Neural cell (in vitro differentiated cells): Measurements from ENCODE around the gene ENPP7. TPM values are rescaled to one million over a fixed set of nuclear protein-coding genes. Genes with fewer than 3 reads are reported as not detected.

Experiments used
- H2AFZ ChIP-seq: fragments of 200-600, 300-800 bp; sonication (generic), shearing (Covaris generic); 2 replicates; pipeline ENCODE4 v1.6.0; 2014; ENCODE audit warnings: low read depth, mild to moderate bottlenecking, antibody characterized with exemption, low read length, moderate library complexity
- H3F3A ChIP-seq: fragments of 200-600 bp; shearing (Covaris generic); 2 replicates; pipeline ENCODE4 v1.6.1; 2016; ENCODE audit warnings: mild to moderate bottlenecking, moderate library complexity, mixed read lengths, antibody characterized with exemption, low read length; ENCODE audit not compliant: insufficient read depth, poor library complexity, severe bottlenecking
- H3K27ac ChIP-seq: fragments of 200-600, 300-800 bp; sonication (generic), shearing (Covaris generic); 2 replicates; pipeline ENCODE4 v1.5.1; 2014; ENCODE audit warnings: mild to moderate bottlenecking, low read length, moderate library complexity
- H3K27me3 ChIP-seq: fragments of 300-800, 200-600 bp; sonication (generic), shearing (Covaris generic); 2 replicates; pipeline ENCODE4 v1.6.0; 2014; ENCODE audit warnings: mild to moderate bottlenecking, low read depth, low read length, moderate library complexity; ENCODE audit not compliant: insufficient read depth
- H3K36me3 ChIP-seq: fragments of 300-800, 200-600 bp; sonication (generic), shearing (Covaris generic); 2 replicates; pipeline ENCODE4 v1.5.1; 2014; ENCODE audit warnings: mild to moderate bottlenecking, antibody characterized with exemption, low read length, moderate library complexity; ENCODE audit not compliant: insufficient read depth
- H3K4me2 ChIP-seq: fragments of 300-800, 200-600 bp; sonication (generic), shearing (Covaris generic); 2 replicates; pipeline ENCODE4 v1.6.0; 2014; ENCODE audit warnings: mild to moderate bottlenecking, low read length
- H3K4me3 ChIP-seq: fragments of 300-800, 200-600 bp; sonication (generic), shearing (Covaris generic); 2 replicates; pipeline ENCODE4 v1.5.1; 2014; ENCODE audit warnings: mild to moderate bottlenecking, low read length, moderate library complexity
- H3K79me2 ChIP-seq: fragments of 200-600 bp; shearing (Covaris generic); replicated peaks from 2 replicates; pipeline ENCODE4 v1.6.0; 2014; ENCODE audit warnings: mild to moderate bottlenecking, low read length, moderate library complexity; ENCODE audit not compliant: insufficient read depth
- H3K9ac ChIP-seq: fragments of 300-800, 200-600 bp; sonication (generic), shearing (Covaris generic); 2 replicates; pipeline ENCODE4 v1.6.1; 2016; ENCODE audit warnings: mild to moderate bottlenecking, low read length, mixed read lengths
- H3K9me2 ChIP-seq: fragments of 200-600 bp; shearing (Covaris generic); 2 replicates; pipeline ENCODE4 v1.6.1; 2016; ENCODE audit warnings: mild to moderate bottlenecking, low read length, mixed read lengths; ENCODE audit not compliant: insufficient read depth
- H3K9me3 ChIP-seq: fragments of 200-600, 300-800 bp; sonication (generic), shearing (Covaris generic); 2 replicates; pipeline ENCODE4 v1.6.1; 2016; ENCODE audit warnings: mild to moderate bottlenecking, mixed run types, low read length, moderate library complexity, mixed read lengths
- H4K20me1 ChIP-seq: fragments of 200-600 bp; shearing (Covaris generic); 2 replicates; pipeline ENCODE4 v1.6.1; 2016; ENCODE audit warnings: mild to moderate bottlenecking, mixed run types; ENCODE audit not compliant: insufficient read depth
- CTCF ChIP-seq: fragments of 450-650 bp; IDR thresholded peaks from 2 replicates; pipeline ENCODE4 v1.5.1; 2014; ENCODE audit warnings: antibody characterized with exemption, mild to moderate bottlenecking, moderate library complexity; ENCODE audit not compliant: poor library complexity, severe bottlenecking
- EP300 ChIP-seq: fragments of 450-650 bp; conservative IDR thresholded peaks from 2 replicates; pipeline ENCODE4 v1.6.1; 2014; ENCODE audit warnings: antibody characterized with exemption, mild to moderate bottlenecking, moderate library complexity; ENCODE audit not compliant: poor library complexity, severe bottlenecking
- EZH2 ChIP-seq: fragments of 200-600, 300-800 bp; shearing (Covaris generic), sonication (generic); IDR thresholded peaks from 2 replicates; pipeline ENCODE4 v1.6.1; 2014; ENCODE audit warnings: antibody characterized with exemption, low read length, borderline replicate concordance, mild to moderate bottlenecking; ENCODE audit not compliant: insufficient read depth, poor library complexity, severe bottlenecking
- MXI1 ChIP-seq: fragments of 450-650 bp; conservative IDR thresholded peaks from 2 replicates; pipeline ENCODE4 v1.6.1; 2014; ENCODE audit warnings: antibody characterized with exemption, mild to moderate bottlenecking; ENCODE audit not compliant: poor library complexity, severe bottlenecking
- POLR2AphosphoS5 ChIP-seq: IDR thresholded peaks from 2 replicates; pipeline ENCODE4 v1.6.1; 2012
- RAD21 ChIP-seq: fragments of 450-650 bp; conservative IDR thresholded peaks from 2 replicates; pipeline ENCODE4 v1.6.1; 2014; ENCODE audit warnings: antibody characterized with exemption, mild to moderate bottlenecking, moderate library complexity
- REST ChIP-seq: IDR thresholded peaks from 2 replicates; pipeline ENCODE4 v1.6.1; 2012; ENCODE audit warnings: borderline replicate concordance
- SMC3 ChIP-seq: fragments of 450-650 bp; conservative IDR thresholded peaks from 2 replicates; pipeline ENCODE4 v1.6.1; 2014; ENCODE audit warnings: antibody characterized with exemption, mild to moderate bottlenecking, moderate library complexity; ENCODE audit not compliant: poor library complexity
- TAF1 ChIP-seq: IDR thresholded peaks from 2 replicates; pipeline ENCODE4 v1.6.1; 2012; ENCODE audit warnings: low read depth
- polyA plus RNA-seq: library from polyadenylated mRNA; depleted of rRNA; stranded (reverse); fragments of >200 nt; gene quantifications from 2 replicates; pipeline ENCODE4 v1.2.3, GENCODE V29; 2014

Gene ENPP7
- polyA plus RNA-seq, 1 donor from 2014 or later: not detected

- Histone ChIP-seq H3K9ac (no peak overlapping the region), H3K36me3 (no peaks in the 10 kb centered on the region)
- TF ChIP-seq MXI1 (no peak), SMC3 (no peak), REST (no peak), EP300 (no peak), EZH2 (no peak), RAD21 (no peak), TAF1 (no peak), POLR2AphosphoS5 (no peak), CTCF (no peak)
Measured at GRCh38 chr17:79700592-79700991, 30.2 kb upstream of the ENPP7 start.

GRCh38 chr17:79702034-79702433 lies 28.7 kb upstream of the ENPP7 start:
- Histone ChIP-seq H3K9ac (no peak overlapping the region), H3K9me2 (no peaks in the 10 kb centered on the region), H4K20me1 (no peaks in the 10 kb centered on the region), H3K9me3 (no peaks in the 10 kb centered on the region), H3K4me2 (no peak overlapping the region), H3K36me3 (no peaks in the 10 kb centered on the region), H3K27ac (no peak overlapping the region), H3K4me3 (no peak overlapping the region), H3F3A (no peaks in the 10 kb centered on the region), H2AFZ (no peak overlapping the region), H3K79me2 (no peaks in the 10 kb centered on the region), H3K27me3 (no peaks in the 10 kb centered on the region)
- TF ChIP-seq RAD21 (no peak), REST (no peak), SMC3 (no peak), POLR2AphosphoS5 (no peak), CTCF (no peak), MXI1 (no peak), EZH2 (no peak), EP300 (no peak), TAF1 (no peak)

More at GRCh38 chr17:79700592-79700991, 30.2 kb upstream of the ENPP7 start:
- Histone ChIP-seq H4K20me1 (no peaks in the 10 kb centered on the region), H3K79me2 (no peaks in the 10 kb centered on the region), H3K27me3 (no peaks in the 10 kb centered on the region), H3K27ac (no peak overlapping the region), H2AFZ (no peak overlapping the region), H3K9me2 (no peaks in the 10 kb centered on the region), H3F3A (no peaks in the 10 kb centered on the region), H3K4me3 (no peak overlapping the region), H3K9me3 (no peaks in the 10 kb centered on the region), H3K4me2 (no peak overlapping the region)
